CD8-positive, alpha-beta memory T cell (primary cell): Measurements from ENCODE around the gene ASIP. TPM values are rescaled to one million over a fixed set of nuclear protein-coding genes. Genes with fewer than 3 reads are reported as not detected.
"Not testable (repeated sequence)": the region's sequence is repeated elsewhere in the genome, so short reads cannot be mapped to it uniquely, and the experiment has no call there.

Experiments used
- CTCF ChIA-PET: fragments of 350-600 bp; sonication (Branson Sonifier 250); formaldehyde crosslinking; loops from one replicate; lab custom pipeline; 2021; ENCODE audit warnings: antibody characterized with exemption; lab: Charles Lee
- POLR2A ChIA-PET: fragments of 350-600 bp; sonication (Branson Sonifier 250); formaldehyde crosslinking; loops from one replicate; lab custom pipeline; 2021; ENCODE audit warnings: antibody characterized with exemption; lab: Charles Lee
- DNase-seq, 5 donors: peaks; one replicate each; pipeline versions ENCODE4 v3.0.0 to v3.0.0-alpha.2; 2020 to 2022; ENCODE audit warnings: mixed read lengths in 1 of 5
- H3K27ac ChIP-seq: one replicate; pipeline ENCODE4 v1.7.0; 2013; ENCODE audit warnings: low read depth, mild to moderate bottlenecking, low read length, moderate library complexity
- H3K27me3 ChIP-seq: 2 replicates; pipeline ENCODE4 v1.7.0; 2013; ENCODE audit warnings: low read length, mild to moderate bottlenecking; ENCODE audit not compliant: insufficient read depth, poor library complexity, severe bottlenecking
- H3K36me3 ChIP-seq: 2 replicates; pipeline ENCODE4 v1.7.0; 2013; ENCODE audit warnings: mild to moderate bottlenecking, low read length, moderate library complexity; ENCODE audit not compliant: insufficient read depth
- H3K4me1 ChIP-seq: 2 replicates; pipeline ENCODE4 v1.7.0; 2013; ENCODE audit warnings: mild to moderate bottlenecking, low read length, moderate library complexity; ENCODE audit not compliant: insufficient read depth
- H3K4me3 ChIP-seq: 2 replicates; pipeline ENCODE4 v1.7.0; 2013; ENCODE audit warnings: mild to moderate bottlenecking, low read length
- H3K9me3 ChIP-seq: 2 replicates; pipeline ENCODE4 v1.7.0; 2013; ENCODE audit warnings: mild to moderate bottlenecking, low read length
- H3K27ac Mint-ChIP-seq, 8 donors: one replicate each; pipeline ENCODE4 v1.8.0; 2020 to 2021; ENCODE audit warnings: mixed read lengths in 8 of 8, mild to moderate bottlenecking in 6 of 8, inconsistent platforms in 3 of 8, moderate library complexity in 3 of 8
- H3K27me3 Mint-ChIP-seq, 2 donors: one replicate each; pipeline ENCODE4 v1.8.0; 2020 to 2021; ENCODE audit warnings: mixed read lengths in 2 of 2, mild to moderate bottlenecking in 1 of 2, moderate library complexity in 1 of 2
- H3K36me3 Mint-ChIP-seq, 3 donors: one replicate each; pipeline ENCODE4 v1.8.0; 2020 to 2021; ENCODE audit warnings: mixed read lengths in 3 of 3, inconsistent platforms in 1 of 3, mild to moderate bottlenecking in 1 of 3
- H3K4me1 Mint-ChIP-seq, 3 donors: one replicate each; pipeline ENCODE4 v1.8.0; 2020 to 2021; ENCODE audit warnings: mixed read lengths in 3 of 3, inconsistent platforms in 1 of 3, mild to moderate bottlenecking in 1 of 3
- H3K4me3 Mint-ChIP-seq, 7 donors: one replicate each; pipeline ENCODE4 v1.8.0; 2020 to 2021; ENCODE audit warnings: mixed read lengths in 7 of 7, mild to moderate bottlenecking in 6 of 7, moderate library complexity in 4 of 7, inconsistent platforms in 2 of 7
- H3K9me3 Mint-ChIP-seq, 5 donors: one replicate each; pipeline ENCODE4 v1.8.0; 2020 to 2022; ENCODE audit warnings: mixed read lengths in 5 of 5, mild to moderate bottlenecking in 3 of 5, moderate library complexity in 2 of 5, inconsistent platforms in 1 of 5
- polyA plus RNA-seq: library from polyadenylated mRNA; unstranded; fragments of 300-500 nt; fragmentation: Illumina TruSeq; gene quantifications from one replicate; pipeline ENCODE4 v1.2.3, GENCODE V29; 2021
- total RNA-seq, 2 experiments: library from RNA; stranded (reverse); gene quantifications; one replicate each; pipeline ENCODE4 v1.2.3, GENCODE V29; 2021

ASIP gene
- total and polyA plus RNA-seq, 3 experiments from 2014 or later, result not detected

DNA sequence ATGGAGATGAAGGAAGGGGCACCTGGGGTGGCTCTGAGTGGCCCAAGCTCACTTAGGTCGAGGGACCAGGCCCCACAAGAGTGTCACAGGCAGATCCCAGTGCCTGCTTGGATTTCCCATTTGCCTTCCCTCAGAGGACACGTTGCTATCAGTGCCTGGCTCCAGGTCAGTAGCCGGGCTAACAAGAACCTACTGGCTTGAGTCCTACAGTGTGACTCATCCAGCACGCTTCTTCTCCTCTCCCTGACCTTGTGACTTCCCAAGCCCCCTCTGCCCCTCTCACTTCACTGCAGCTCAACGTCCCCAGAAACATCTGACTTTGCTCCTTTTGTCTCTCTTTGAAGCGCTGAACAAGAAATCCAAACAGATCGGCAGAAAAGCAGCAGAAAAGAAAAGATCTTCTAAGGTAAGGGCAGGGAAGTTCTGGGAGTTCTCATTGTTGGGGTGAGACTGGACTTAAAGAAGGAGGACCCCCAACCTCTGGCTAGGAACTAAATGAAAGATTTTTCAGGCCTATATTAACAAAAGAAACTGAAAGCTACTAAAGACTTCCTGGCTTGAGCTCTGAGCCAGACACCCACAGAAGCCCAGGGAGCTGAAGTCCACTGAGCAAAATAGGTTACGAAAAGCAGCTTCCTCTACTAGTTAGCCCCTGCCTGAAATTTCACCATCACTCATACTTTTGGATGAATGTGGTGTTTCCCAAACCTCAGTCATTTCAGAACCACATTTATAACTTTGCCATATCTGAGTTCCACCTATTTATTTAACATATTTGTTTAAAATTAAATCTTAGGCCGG lies 21.5 kb downstream of the ASIP start:
- no peak overlapping the region for H3K4me3 ChIP-seq
- no peaks in the 10 kb centered on the region for H3K27me3 ChIP-seq
- Mint-ChIP-seq H3K9me3 (no peaks in the 10 kb centered on the region), H3K36me3 (peaks cover 0 to 1% (median 0%) of the 10 kb centered on the region in 3 donors), H3K4me1 (no peaks in the 10 kb centered on the region), H3K27ac (peak overlapping the region in 1 of 8 donors; percentile 12), H3K4me3 (no peak overlapping the region), H3K27me3 (peaks cover 5 to 6% of the 10 kb centered on the region in 2 donors)
- CTCF ChIA-PET, result no interaction called here
- no peaks in the 10 kb centered on the region for H3K36me3 ChIP-seq
- DNase-seq, result no peak
- POLR2A ChIA-PET, result no interaction called here
- no peak overlapping the region for H3K27ac ChIP-seq
- H3K9me3 ChIP-seq, result no peaks in the 10 kb centered on the region
- no peaks in the 10 kb centered on the region for H3K4me1 ChIP-seq

DNA sequence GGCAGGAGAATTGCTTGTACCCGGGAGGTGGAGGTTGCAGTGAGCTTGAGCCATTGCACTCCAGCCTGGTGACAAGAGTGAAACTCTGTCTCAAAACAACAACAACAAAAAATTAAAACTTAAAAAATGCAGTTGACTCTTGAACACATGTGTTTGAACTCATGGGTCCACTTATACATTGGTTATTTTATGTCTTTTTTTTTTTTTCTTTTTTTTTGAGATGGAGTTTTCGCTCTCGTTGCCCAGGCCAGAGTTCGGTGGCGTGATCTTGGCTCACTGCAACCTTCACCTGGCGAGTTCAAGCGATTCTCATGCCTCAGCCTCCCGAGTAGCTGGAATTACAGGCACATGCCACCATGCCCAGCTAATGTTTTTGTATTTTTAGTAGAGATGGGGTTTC lies 22.2 kb downstream of the ASIP start:
- H3K36me3 Mint-ChIP-seq, CTCF ChIA-PET, H3K4me1 ChIP-seq, H3K27ac ChIP-seq, POLR2A ChIA-PET, H3K27ac Mint-ChIP-seq, H3K27me3 Mint-ChIP-seq, DNase-seq, H3K4me1 Mint-ChIP-seq, H3K36me3 ChIP-seq, H3K9me3 ChIP-seq, H3K4me3 Mint-ChIP-seq, H3K9me3 Mint-ChIP-seq, H3K4me3 ChIP-seq, H3K27me3 ChIP-seq: not testable (repeated sequence)

DNA sequence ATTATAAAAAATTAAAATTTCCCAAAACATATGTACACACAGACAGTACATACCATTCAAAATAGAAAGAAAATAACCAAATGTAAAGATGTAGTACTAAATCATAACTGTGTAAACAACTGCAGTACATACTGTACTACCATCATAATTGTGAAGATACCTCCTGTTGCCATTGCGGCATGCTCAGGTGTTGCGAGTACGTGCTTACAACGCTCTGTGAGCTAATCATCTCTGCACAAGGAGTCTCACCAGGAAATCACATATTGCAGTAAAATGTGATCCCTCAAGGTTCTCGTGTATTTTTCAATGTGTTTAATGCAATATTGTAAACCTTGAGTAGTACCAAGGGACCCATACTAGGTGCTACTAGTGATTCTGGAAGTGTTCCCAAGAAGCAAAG lies 22.9 kb downstream of the ASIP start:
- no peak for DNase-seq
- CTCF ChIA-PET, result no interaction called here
- Histone ChIP-seq H3K36me3 (no peaks in the 10 kb centered on the region), H3K27me3 (no peaks in the 10 kb centered on the region), H3K4me3 (no peak overlapping the region), H3K9me3 (no peaks in the 10 kb centered on the region), H3K27ac (no peak overlapping the region), H3K4me1 (no peaks in the 10 kb centered on the region)
- Mint-ChIP-seq H3K9me3 (no peaks in the 10 kb centered on the region), H3K27ac (no peak overlapping the region), H3K36me3 (peaks cover 0 to 1% (median 0%) of the 10 kb centered on the region in 3 donors), H3K4me1 (peaks cover under 1 to 2% (median 2%) of the 10 kb centered on the region in 3 donors), H3K4me3 (no peak overlapping the region), H3K27me3 (peaks cover 10 to 11% of the 10 kb centered on the region in 2 donors)
- POLR2A ChIA-PET, result no interaction called here

DNA sequence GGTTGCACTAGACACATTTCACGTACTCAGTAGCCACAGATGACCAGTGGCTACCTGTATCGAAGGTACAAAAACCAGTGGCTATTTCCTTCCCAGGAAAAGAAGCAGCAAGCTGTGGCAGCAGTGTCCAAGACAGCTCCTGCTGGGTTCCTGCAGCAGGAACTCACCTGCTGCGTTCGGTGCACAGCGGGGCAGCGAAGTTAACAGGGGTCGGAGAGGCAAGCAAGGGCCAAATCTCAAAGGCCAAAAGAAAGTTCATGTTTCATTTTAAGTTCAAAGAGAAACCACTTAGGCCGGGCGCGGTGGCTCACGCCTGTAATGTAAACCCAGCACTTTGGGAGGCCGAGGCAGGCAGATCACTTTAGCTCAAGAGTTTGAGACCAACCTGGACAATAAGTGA lies 26.9 kb downstream of the ASIP start:
- H3K27me3 ChIP-seq, result no peaks in the 10 kb centered on the region
- H3K4me3 ChIP-seq, result no peak overlapping the region
- H3K27ac ChIP-seq, result no peak overlapping the region
- H3K4me1 ChIP-seq, result no peaks in the 10 kb centered on the region
- POLR2A ChIA-PET, result no interaction called here
- peaks cover 13 to 18% of the 10 kb centered on the region in 2 donors for H3K27me3 Mint-ChIP-seq
- CTCF ChIA-PET, result no interaction called here
- no peaks in the 10 kb centered on the region for H3K36me3 ChIP-seq
- no peak for DNase-seq
- peaks cover 0 to 1% (median 0%) of the 10 kb centered on the region in 3 donors for H3K36me3 Mint-ChIP-seq
- no peak overlapping the region for H3K27ac Mint-ChIP-seq
- peak overlapping the region in 4 of 7 donors; percentile 11 to 43 (median 40) for H3K4me3 Mint-ChIP-seq
- peaks cover 2 to 5% (median 4%) of the 10 kb centered on the region in 3 donors for H3K4me1 Mint-ChIP-seq
- no peaks in the 10 kb centered on the region for H3K9me3 ChIP-seq
- H3K9me3 Mint-ChIP-seq, result no peaks in the 10 kb centered on the region

DNA sequence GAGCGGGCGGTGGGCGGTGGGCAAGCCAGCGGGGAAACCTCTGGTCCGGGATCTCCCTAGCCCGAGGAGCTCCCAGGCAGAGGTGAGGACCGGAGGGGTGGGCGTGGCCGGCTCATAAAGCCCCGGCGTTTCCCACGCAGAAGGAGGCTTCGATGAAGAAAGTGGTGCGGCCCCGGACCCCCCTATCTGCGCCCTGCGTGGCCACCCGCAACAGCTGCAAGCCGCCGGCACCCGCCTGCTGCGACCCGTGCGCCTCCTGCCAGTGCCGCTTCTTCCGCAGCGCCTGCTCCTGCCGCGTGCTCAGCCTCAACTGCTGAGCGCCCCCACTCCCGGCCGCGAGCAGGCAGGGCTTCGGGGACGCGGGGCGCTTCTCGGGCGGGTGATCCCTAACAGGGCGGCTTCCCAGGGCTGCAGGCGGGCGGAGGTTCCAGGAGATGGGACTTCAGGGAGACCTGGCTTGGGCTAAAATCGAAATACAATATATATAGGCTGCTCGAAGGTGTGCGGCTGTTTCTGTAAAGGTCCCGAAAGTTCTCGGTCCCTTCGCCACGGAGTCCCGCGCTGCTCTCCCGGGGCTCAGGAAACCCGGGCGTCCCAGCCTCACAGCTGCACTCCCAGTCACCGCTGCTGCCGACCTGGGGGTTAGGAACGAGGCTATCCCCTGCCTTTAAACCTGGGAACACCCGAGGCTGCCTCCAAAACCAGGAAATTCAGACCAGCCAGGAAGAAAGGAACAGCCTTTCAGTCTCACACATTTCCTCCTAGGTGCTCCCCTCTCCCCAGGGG lies 27.8 kb downstream of the ASIP start:
- Mint-ChIP-seq H3K9me3 (no peaks in the 10 kb centered on the region), H3K27ac (no peak overlapping the region), H3K36me3 (peaks cover 0 to 1% (median 0%) of the 10 kb centered on the region in 3 donors), H3K4me3 (peak overlapping the region; percentile 37 to 71 (median 53)), H3K4me1 (peaks cover 2 to 5% (median 4%) of the 10 kb centered on the region in 3 donors), H3K27me3 (peaks cover 13 to 18% of the 10 kb centered on the region in 2 donors)
- no peak overlapping the region for H3K4me3 ChIP-seq
- no peaks in the 10 kb centered on the region for H3K9me3 ChIP-seq
- DNase-seq, result peak in 3 of 5 donors; percentile 5 to 22 (median 6)
- H3K27me3 ChIP-seq, result no peaks in the 10 kb centered on the region
- ChIA-PET POLR2A (no interaction called here), CTCF (no interaction called here)
- no peaks in the 10 kb centered on the region for H3K4me1 ChIP-seq
- no peak overlapping the region for H3K27ac ChIP-seq
- H3K36me3 ChIP-seq, result no peaks in the 10 kb centered on the region

DNA sequence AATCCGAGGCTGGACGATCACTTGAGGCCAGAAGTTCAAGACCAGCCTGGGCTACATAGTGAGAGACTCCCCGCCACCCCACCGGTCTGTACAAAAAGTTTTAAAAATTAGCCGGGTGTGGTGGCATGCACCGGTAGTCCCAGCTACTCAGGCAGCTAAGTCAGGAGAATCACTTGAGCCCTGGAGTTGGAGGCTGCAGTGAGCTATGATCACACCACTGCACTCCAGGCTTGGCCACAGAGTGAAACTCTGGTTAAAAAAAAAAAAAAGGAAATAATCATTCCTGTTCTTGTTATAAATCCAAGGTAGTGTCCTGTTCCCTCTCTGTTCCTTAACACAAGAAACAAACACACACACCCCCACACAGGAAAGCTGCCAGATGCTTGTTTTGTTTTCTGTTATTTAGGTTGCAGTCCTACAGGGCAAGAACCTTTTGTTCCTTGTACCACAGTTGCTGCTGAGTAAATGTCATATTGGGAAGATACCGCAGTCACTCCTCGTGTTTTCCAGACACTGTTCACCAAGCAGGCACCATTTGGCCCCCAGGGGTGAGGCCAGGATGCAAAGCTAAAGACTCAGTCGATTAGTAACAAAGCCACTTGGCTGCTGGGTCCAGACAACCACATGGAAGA lies 28.9 kb downstream of the ASIP start:
- no peak overlapping the region for H3K27ac Mint-ChIP-seq
- peaks cover 13 to 18% of the 10 kb centered on the region in 2 donors for H3K27me3 Mint-ChIP-seq
- H3K4me3 Mint-ChIP-seq, result peak overlapping the region in 1 of 7 donors; percentile 23
- Histone ChIP-seq H3K27ac (no peak overlapping the region), H3K9me3 (no peaks in the 10 kb centered on the region), H3K4me3 (no peak overlapping the region), H3K36me3 (no peaks in the 10 kb centered on the region), H3K4me1 (no peaks in the 10 kb centered on the region), H3K27me3 (no peaks in the 10 kb centered on the region)
- peaks cover 0 to 4% (median 4%) of the 10 kb centered on the region in 3 donors for H3K36me3 Mint-ChIP-seq
- H3K9me3 Mint-ChIP-seq, result no peaks in the 10 kb centered on the region
- peaks cover 2 to 5% (median 4%) of the 10 kb centered on the region in 3 donors for H3K4me1 Mint-ChIP-seq
- ChIA-PET CTCF (no interaction called here), POLR2A (no interaction called here)
- DNase-seq, result no peak

DNA sequence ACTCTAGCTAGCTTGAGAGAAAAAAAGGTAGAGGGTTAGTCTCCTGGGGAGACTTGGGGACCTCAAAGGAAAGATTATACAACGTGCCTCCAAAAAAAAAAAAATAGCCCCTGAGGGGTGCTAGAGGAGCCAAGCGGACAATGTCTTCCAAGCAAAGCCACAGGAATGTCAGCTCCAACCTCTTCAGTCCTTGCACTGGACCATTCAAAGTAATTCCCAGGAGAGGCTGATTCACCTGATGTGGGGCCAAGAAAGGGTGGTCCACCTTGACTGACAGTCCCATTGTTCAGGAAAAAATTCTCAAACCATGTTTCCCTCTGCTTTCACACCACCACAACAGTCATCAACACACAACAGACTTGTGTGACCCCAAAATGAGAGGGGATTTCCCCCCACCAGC lies 30.7 kb downstream of the ASIP start:
- Mint-ChIP-seq H3K36me3 (peaks cover 0 to 10% (median 7%) of the 10 kb centered on the region in 3 donors), H3K4me1 (peaks cover 2 to 5% (median 4%) of the 10 kb centered on the region in 3 donors), H3K27ac (no peak overlapping the region), H3K4me3 (no peak overlapping the region), H3K9me3 (no peaks in the 10 kb centered on the region), H3K27me3 (peaks cover 11 to 14% of the 10 kb centered on the region in 2 donors)
- H3K27ac ChIP-seq, result no peak overlapping the region
- no peak for DNase-seq
- no peaks in the 10 kb centered on the region for H3K4me1 ChIP-seq
- no peaks in the 10 kb centered on the region for H3K9me3 ChIP-seq
- no peaks in the 10 kb centered on the region for H3K36me3 ChIP-seq
- no peak overlapping the region for H3K4me3 ChIP-seq
- CTCF ChIA-PET, result no interaction called here
- H3K27me3 ChIP-seq, result no peaks in the 10 kb centered on the region
- POLR2A ChIA-PET, result no interaction called here
